K562 (cell line): ENCODE measurements around the gene PRRG1. TPM values are rescaled to one million over a fixed set of nuclear protein-coding genes. Genes with fewer than 3 reads are reported as not detected.

Experiments
- ATAC-seq: fragments of 200-7000 bp; cut with Tn5 transposase; 3 replicates; pipeline ENCODE4 v1.9.1; 2020; ENCODE audit warnings: moderate library complexity
- BruUV-seq: library from RNA; stranded (reverse); fragments of 400-500 nt; replicated peaks from 2 replicates; lab custom pipeline; 2021; lab: Mats Ljungman, UMichigan
- CTCF ChIA-PET: fragments of 300-600 bp; formaldehyde crosslinking; extraction: SDS; loops from one replicate; lab custom pipeline; 2021; ENCODE audit warnings: low intra/inter-chr PET ratio; lab: Yijun Ruan, JAX
- POLR2A ChIA-PET: fragments of 300-600, 350-650 bp; sonication (Branson Sonifier 250); formaldehyde crosslinking; extraction: SDS; loops from one replicate; lab custom pipeline; 2021; ENCODE audit warnings: antibody characterized with exemption, inconsistent platforms; lab: Yijun Ruan, JAX
- DNase-seq, 4 experiments: peaks; one replicate each; pipeline versions ENCODE4 v3.0.0 to v3.0.0-alpha.2; 2011 to 2018; ENCODE audit warnings: low spot score in 3 of 4, mixed read lengths in 3 of 4; ENCODE audit errors: extremely low read depth in 1 of 4
- FAIRE-seq: peaks from 2 replicates; lab custom pipeline; 2011; peaks lifted over from hg19 to GRCh38; lab: Jason Lieb, UNC
- H2AFZ ChIP-seq: 2 replicates; pipeline ENCODE4 v1.6.0; 2011; ENCODE audit warnings: low read depth, low read length, control low read depth, inconsistent platforms
- H3K27ac ChIP-seq: fragments of 200-600 bp; 3 replicates; pipeline ENCODE4 v1.8.0; 2011; ENCODE audit warnings: low read depth, mild to moderate bottlenecking, control low read depth, inconsistent platforms, low read length, moderate library complexity, mixed read lengths; ENCODE audit errors: extremely low read depth
- H3K27me3 ChIP-seq, 2 experiments: fragments of 300-600 bp in 1 of 2; 2 replicates in 1 of 2; 3 replicates in 1 of 2; pipeline versions ENCODE4 v1.6.0 to v1.8.0; 2011; ENCODE audit warnings: inconsistent platforms in 2 of 2, low read length in 2 of 2, mild to moderate bottlenecking in 1 of 2, mixed read lengths in 1 of 2, moderate library complexity in 1 of 2; ENCODE audit not compliant: control insufficient read depth in 2 of 2, insufficient read depth in 2 of 2
- H3K36me3 ChIP-seq: fragments of 300-600 bp; 3 replicates; pipeline ENCODE4 v1.8.0; 2011; ENCODE audit warnings: mild to moderate bottlenecking, low read length, inconsistent platforms; ENCODE audit not compliant: control insufficient read depth, insufficient read depth
- H3K4me1 ChIP-seq, 2 experiments: fragments of 200-600 bp in 1 of 2; replicated peaks in 1 of 2; 2 replicates in 1 of 2; 3 replicates in 1 of 2; pipeline versions ENCODE4 v1.5.1 to v1.8.0; 2011; ENCODE audit warnings: inconsistent platforms in 2 of 2, low read length in 2 of 2, mild to moderate bottlenecking in 1 of 2, mixed read lengths in 1 of 2, moderate library complexity in 1 of 2; ENCODE audit not compliant: control insufficient read depth in 2 of 2, insufficient read depth in 2 of 2
- H3K4me2 ChIP-seq: 2 replicates; pipeline ENCODE4 v1.6.1; 2011; ENCODE audit warnings: low read length, control low read depth, inconsistent platforms, mixed read lengths; ENCODE audit not compliant: insufficient read depth
- H3K4me3 ChIP-seq: fragments of 200-600 bp; sonication (generic), shearing (Covaris generic); 2 replicates; pipeline ENCODE4 v1.5.1; 2016; ENCODE audit warnings: control low read depth, inconsistent platforms
- H3K79me2 ChIP-seq: fragments of 200-600 bp; 3 replicates; pipeline ENCODE4 v1.8.0; 2011; ENCODE audit warnings: low read length, inconsistent platforms; ENCODE audit not compliant: control insufficient read depth, insufficient read depth
- H3K9ac ChIP-seq, 2 experiments: 2 replicates each; pipeline versions ENCODE4 v1.6.0 to v1.6.1; 2011; ENCODE audit warnings: low read depth in 2 of 2, low read length in 2 of 2, control low read depth in 1 of 2, inconsistent platforms in 1 of 2, mild to moderate bottlenecking in 1 of 2, mixed read lengths in 1 of 2; ENCODE audit not compliant: insufficient read depth in 1 of 2
- H3K9me1 ChIP-seq: one replicate; pipeline ENCODE4 v1.6.0; 2011; ENCODE audit warnings: inconsistent platforms, mild to moderate bottlenecking, low read length, moderate library complexity; ENCODE audit not compliant: control insufficient read depth, insufficient read depth
- H3K9me3 ChIP-seq: replicated peaks from 2 replicates; pipeline ENCODE4 v1.5.1; 2011; ENCODE audit warnings: low read depth, low read length, inconsistent platforms; ENCODE audit not compliant: control insufficient read depth, insufficient read depth
- H4K20me1 ChIP-seq: replicated peaks from 2 replicates; pipeline ENCODE4 v1.6.1; 2011; ENCODE audit warnings: low read length, inconsistent platforms, mixed read lengths; ENCODE audit not compliant: control insufficient read depth, insufficient read depth
- CBX2 ChIP-seq: fragments of 200-600 bp; sonication (generic); IDR thresholded peaks from one replicate; pipeline ENCODE4 v1.6.1; 2012; ENCODE audit warnings: mild to moderate bottlenecking, low read length, inconsistent platforms; ENCODE audit not compliant: insufficient read depth, poor library complexity, severe bottlenecking
- E2F8 ChIP-seq: fragments of 450-650 bp; IDR thresholded peaks from 2 replicates; pipeline ENCODE4 v1.7.1; 2018; ENCODE audit warnings: mild to moderate bottlenecking, low read depth; ENCODE audit not compliant: partially characterized antibody
- IRF9 ChIP-seq: fragments of 450-650 bp; IDR thresholded peaks from 2 replicates; pipeline ENCODE4 v1.6.1; 2016; ENCODE audit warnings: missing biosample characterization, missing genetic modification characterization
- MLLT1 ChIP-seq, 2 experiments: fragments of 450-650 bp; IDR thresholded peaks; 2 replicates each; pipeline ENCODE4 v1.6.1; 2016
- MLX ChIP-seq, 2 experiments: fragments of 450-650 bp in 1 of 2; sonication (generic) in 1 of 2; formaldehyde crosslinking; conservative IDR thresholded peaks; 2 replicates each; pipeline versions ENCODE4 v1.4.0 to v1.8.1; 2020 to 2022; ENCODE audit warnings: mild to moderate bottlenecking in 1 of 2, missing genetic modification reagents in 1 of 2
- MTA3 ChIP-seq: fragments of 450-650 bp; formaldehyde crosslinking; IDR thresholded peaks from 2 replicates; pipeline ENCODE4 v1.6.1; 2017; ENCODE audit warnings: mild to moderate bottlenecking, borderline replicate concordance
- WGBS: fragments of 100-300 bp; shearing (Covaris generic); methylation state at CpG from one replicate; pipeline ENCODE4 v1.1.6; 2016; ENCODE audit warnings: low coverage, mixed read lengths; ENCODE audit not compliant: insufficient coverage; ENCODE audit errors: missing lambda C conversion rate; 5-methylcytosine and 5-hydroxymethylcytosine counted together
- in situ Hi-C: fragments of 300-500 bp; cut with MboI; formaldehyde crosslinking; loops from 4 replicates; pipeline ENCODE4 v1.15.0; 2018; ENCODE audit warnings: inconsistent platforms, mixed read lengths
- intact Hi-C: fragments of 100-400 bp; cut with micrococcal nuclease; formaldehyde crosslinking; loops from 2 replicates; pipeline ENCODE4 v1.14.2; 2022
- polyA plus RNA-seq, 8 experiments: library from polyadenylated mRNA; depleted of rRNA in 4 of 8; stranded (reverse) in 5 of 8; unstranded in 3 of 8; fragments of >200 nt; fragmentation: Nextera tagmentation in 2 of 8; fragmentation: Illumina TruSeq in 1 of 8; extraction: Ambion mirVana in 2 of 8; extraction: Trizol in 1 of 8; gene quantifications; 2 replicates each; pipeline versions ENCODE4 v1.2.1 to v1.2.3, GENCODE V29; 2011 to 2014; ENCODE audit warnings: inconsistent platforms in 1 of 8, missing spikeins in 1 of 8
- total RNA-seq, 7 experiments: library from RNA; depleted of rRNA in 6 of 7; stranded (reverse); fragments of >200 nt in 6 of 7; fragmentation: Illumina TruSeq in 2 of 7; extraction: Trizol in 2 of 7; gene quantifications; 2 replicates each; pipeline versions ENCODE4 v1.2.1 to v1.2.3, GENCODE V29; 2011 to 2021; ENCODE audit warnings: low replicate concordance in 1 of 7

The PRRG1 gene
- total and polyA plus RNA-seq, 9 of the 15 experiments (the other 6 are each of a cell fraction or from before 2014, with no cell fraction given): 1.7 to 11.8 (median 4.2) TPM

- WGBS: 86% methylated on average over 1 of the region's 1 CpG
- no peak overlapping the region for H3K9ac ChIP-seq
- H3K4me1 ChIP-seq: no peaks in the 10 kb centered on the region
- DNase-seq (no peak), ATAC-seq (no peak), FAIRE-seq (no peak)
- H3K36me3 ChIP-seq: no peaks in the 10 kb centered on the region
- no peak overlapping the region for H3K4me3 ChIP-seq
- intact Hi-C loops: no loop called here
- TF ChIP-seq CBX2 (no peak), MTA3 (no peak), IRF9 (tag) (no peak), MLLT1 (IDR thresholded peaks at IDR 0.05) (no peak), MLX (CRISPR knock-in tag; conservative IDR thresholded peaks at IDR 0.05) (no peak), E2F8 (no peak)
- no peak overlapping the region for H3K27ac ChIP-seq
- no peaks in the 10 kb centered on the region for H3K9me1 ChIP-seq
- H3K27me3 ChIP-seq: no peaks in the 10 kb centered on the region
- no peaks in the 10 kb centered on the region for H4K20me1 ChIP-seq
- in situ Hi-C loops: no loop called here
- CTCF ChIA-PET: no interaction called here
- no peaks in the 10 kb centered on the region for H3K9me3 ChIP-seq
- H2AFZ ChIP-seq: no peak overlapping the region
- H3K4me2 ChIP-seq: no peak overlapping the region
- POLR2A ChIA-PET: no interaction called here
- H3K79me2 ChIP-seq: no peaks in the 10 kb centered on the region
- BruUV-seq: no TSS peak
These were observed 96.0 kb downstream of the PRRG1 start for GRCh38 chrX:37445182-37445581.
